GM12874 (cell line): ENCODE results near the gene TOMT.

Experiments used
- CTCF ChIP-seq: IDR thresholded peaks from 2 replicates; pipeline ENCODE4 v1.5.1; 2011; ENCODE audit warnings: low read depth, mild to moderate bottlenecking, control low read depth, low read length, moderate library complexity; ENCODE audit not compliant: insufficient read depth

Gene TOMT

DNA sequence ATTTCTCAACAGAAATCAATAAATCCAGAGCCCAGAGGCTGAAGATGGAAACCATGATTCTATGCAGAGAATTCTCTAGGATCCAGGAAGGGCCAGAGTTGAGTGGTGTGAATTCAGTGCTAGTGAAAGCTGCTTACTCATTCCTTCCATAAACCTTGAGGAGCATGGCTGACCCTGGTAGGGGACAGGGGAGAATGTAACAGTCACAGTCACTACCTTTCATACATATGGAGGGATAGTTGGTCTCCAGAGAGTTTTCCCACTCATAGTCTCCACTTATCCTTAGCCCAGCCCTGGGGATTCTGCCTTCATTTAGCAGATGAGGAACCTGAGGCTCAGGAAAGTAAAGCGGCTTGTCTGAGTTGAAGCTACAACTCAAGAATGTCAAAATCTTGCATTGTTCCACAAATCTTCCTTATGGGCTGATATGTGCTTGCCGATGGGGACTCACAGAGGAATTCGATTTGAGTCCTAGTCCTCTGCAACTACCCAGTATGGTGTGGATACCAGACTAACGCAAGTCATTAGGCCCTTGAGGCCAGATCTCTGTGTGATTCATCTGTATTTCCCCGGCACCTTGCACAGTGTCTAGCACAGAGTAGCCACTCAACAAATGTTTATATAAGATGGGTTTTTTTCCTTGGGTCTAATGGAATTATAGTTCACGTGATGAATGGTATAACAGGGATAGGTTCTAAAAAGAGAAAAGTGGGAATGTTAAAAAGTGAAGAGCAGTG, 10.5 kb downstream of the TOMT start:
- no peak for TF ChIP-seq CTCF

GRCh38 chr11:72119198-72119597, 13.5 kb downstream of the TOMT start:
- TF ChIP-seq CTCF: no peak

DNA sequence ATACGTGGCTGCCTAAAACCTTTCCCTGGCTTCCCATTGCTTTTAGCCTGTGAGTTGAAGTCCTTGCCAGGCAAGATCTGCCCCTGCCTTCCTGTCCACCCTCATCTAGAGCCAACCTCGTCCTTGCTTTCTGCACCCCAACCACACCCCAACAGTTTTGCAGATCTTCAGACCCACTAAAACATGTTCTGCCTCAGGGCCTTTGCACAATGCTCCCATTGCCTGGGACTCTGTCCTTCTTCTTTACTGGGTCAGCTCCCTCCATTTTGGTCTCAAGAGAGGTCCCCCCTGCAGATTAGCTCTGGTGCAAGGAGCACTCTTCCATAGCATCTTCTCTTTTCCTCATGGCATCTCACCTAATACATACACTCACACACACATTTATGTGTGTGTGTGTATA, 15.2 kb downstream of the TOMT start:
- TF ChIP-seq CTCF: no peak

- no peak for TF ChIP-seq CTCF
Observed at GRCh38 chr11:72122607-72123006, 16.9 kb downstream of the TOMT start.

- TF ChIP-seq CTCF: no peak
Observed at GRCh38 chr11:72123117-72123653, 17.5 kb downstream of the TOMT start.

DNA sequence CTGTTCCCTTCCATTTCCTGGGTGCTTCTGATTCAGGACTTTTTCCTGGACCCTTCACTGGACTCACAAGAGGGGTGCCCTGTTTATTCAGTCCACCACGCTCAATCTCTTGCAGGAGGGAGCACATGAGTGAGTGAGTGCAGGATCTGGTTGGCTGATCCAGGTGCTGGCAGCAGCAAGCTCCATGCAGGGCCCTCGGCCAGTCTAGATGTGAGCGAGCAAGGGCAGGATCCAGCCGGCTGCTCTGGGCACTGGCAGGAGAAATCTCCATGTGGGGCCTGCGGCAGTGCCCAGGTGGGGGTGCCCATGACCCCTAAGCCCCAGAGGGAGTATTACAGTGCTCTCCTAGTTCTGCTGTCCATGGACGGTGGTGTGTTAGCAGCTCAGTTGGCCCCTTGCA, 18.3 kb downstream of the TOMT start:
- TF ChIP-seq CTCF: no peak

- TF ChIP-seq CTCF: no peak
Observed at GRCh38 chr11:72125956-72126355, 20.2 kb downstream of the TOMT start.
